Ishikawa (cell line): ENCODE measurements around the gene BLID.

Source experiments
- CREB1 ChIP-seq: IDR thresholded peaks from 2 replicates; pipeline ENCODE4 v1.6.1; 2012; ENCODE audit warnings: low read depth
- EP300 ChIP-seq: IDR thresholded peaks from 2 replicates; pipeline ENCODE4 v1.6.1; 2012; ENCODE audit warnings: borderline replicate concordance
- FOXM1 ChIP-seq: IDR thresholded peaks from 2 replicates; pipeline ENCODE4 v1.6.1; 2012; ENCODE audit warnings: low read depth, borderline replicate concordance
- RAD21 ChIP-seq: IDR thresholded peaks from 2 replicates; pipeline ENCODE4 v1.6.1; 2012; ENCODE audit warnings: low read depth
- TAF1 ChIP-seq: IDR thresholded peaks from 2 replicates; pipeline ENCODE4 v1.6.1; 2012; ENCODE audit warnings: low read depth, mild to moderate bottlenecking
- ZBTB7A ChIP-seq: IDR thresholded peaks from 2 replicates; pipeline ENCODE4 v1.6.1; 2012; ENCODE audit warnings: low read depth
- TF ChIP-seq, protein P1 (sequence below): IDR thresholded peaks from 2 replicates; pipeline ENCODE4 v1.6.1; 2012

DNA sequence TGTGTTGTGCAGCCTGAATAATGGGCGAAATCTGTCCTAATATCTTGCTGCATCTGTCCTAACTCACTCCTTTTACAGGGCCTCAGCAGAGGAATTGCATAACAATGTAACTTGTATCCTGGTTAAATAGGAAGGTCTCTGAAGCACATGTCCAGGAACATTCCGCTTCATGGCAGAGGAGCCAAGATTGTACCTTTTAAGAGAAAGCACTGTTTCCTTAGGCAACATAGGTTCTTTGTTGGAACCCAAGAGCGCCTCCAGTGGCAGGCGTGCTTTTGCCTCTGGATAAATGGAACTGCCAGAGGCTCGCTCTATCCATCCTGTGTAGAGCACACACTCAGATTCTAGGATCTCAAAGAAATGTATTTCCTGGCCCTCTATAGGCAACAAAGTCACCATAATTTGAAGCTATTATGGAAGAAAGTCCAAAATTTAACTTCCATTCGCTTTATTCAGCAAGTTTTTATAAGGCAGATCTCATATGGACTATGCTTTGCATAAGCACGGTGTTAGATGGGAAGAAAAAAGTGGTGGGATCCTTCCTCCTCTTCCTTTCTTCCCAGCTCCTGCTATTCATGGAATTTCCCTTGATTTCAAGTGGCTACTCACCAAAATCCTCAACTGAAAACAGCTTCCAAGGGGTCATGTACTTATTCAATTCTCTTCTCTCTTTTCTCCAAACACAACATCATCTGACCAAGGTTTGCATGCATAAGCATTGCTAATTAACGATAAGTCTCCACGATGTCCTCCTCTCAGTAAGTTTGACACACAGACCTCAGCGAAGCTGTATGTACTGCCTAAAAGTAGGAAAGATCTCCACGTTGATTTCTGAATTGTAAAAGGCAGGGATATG is at the start of gene BLID:
- TF ChIP-seq ZBTB7A (no peak), RAD21 (peak; percentile 39; the same call in 1 of the 2 replicates), CREB1 (no peak), EP300 (no peak), TAF1 (no peak), FOXM1 (no peak)
- TF ChIP-seq, protein P1, sequence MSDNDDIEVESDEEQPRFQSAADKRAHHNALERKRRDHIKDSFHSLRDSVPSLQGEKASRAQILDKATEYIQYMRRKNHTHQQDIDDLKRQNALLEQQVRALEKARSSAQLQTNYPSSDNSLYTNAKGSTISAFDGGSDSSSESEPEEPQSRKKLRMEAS: no peak
